C4-2B (cell line): ENCODE measurements around the gene NUDCD3.

Experiments used
- ZFX ChIP-seq: fragments of 450-650 bp; IDR thresholded peaks from 2 replicates; pipeline ENCODE4 v1.6.1; 2017
- TF ChIP-seq, protein P1 (sequence below): fragments of 450-650 bp; conservative IDR thresholded peaks from 2 replicates; pipeline ENCODE4 v1.5.1; 2017; ENCODE audit warnings: mild to moderate bottlenecking

DNA sequence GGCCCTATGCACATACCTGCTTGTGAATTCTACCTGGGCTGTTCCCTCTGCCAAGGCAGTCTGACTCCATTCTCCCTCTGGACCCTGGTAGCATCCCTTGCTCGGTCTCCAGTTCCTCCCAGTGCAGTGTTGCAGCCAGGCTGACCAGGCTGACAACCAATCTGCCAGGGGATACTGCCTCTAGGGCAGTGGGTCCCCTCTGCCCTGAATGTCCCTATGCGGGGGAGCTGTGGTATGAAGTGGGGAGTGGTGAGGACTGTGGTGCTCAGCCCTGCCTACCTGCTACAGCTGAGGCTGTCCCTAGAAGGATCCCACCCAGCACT is 117.1 kb downstream of the NUDCD3 start:
- TF ChIP-seq, protein P1, sequence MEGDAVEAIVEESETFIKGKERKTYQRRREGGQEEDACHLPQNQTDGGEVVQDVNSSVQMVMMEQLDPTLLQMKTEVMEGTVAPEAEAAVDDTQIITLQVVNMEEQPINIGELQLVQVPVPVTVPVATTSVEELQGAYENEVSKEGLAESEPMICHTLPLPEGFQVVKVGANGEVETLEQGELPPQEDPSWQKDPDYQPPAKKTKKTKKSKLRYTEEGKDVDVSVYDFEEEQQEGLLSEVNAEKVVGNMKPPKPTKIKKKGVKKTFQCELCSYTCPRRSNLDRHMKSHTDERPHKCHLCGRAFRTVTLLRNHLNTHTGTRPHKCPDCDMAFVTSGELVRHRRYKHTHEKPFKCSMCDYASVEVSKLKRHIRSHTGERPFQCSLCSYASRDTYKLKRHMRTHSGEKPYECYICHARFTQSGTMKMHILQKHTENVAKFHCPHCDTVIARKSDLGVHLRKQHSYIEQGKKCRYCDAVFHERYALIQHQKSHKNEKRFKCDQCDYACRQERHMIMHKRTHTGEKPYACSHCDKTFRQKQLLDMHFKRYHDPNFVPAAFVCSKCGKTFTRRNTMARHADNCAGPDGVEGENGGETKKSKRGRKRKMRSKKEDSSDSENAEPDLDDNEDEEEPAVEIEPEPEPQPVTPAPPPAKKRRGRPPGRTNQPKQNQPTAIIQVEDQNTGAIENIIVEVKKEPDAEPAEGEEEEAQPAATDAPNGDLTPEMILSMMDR: no peak
- TF ChIP-seq ZFX: no peak
